HG02642 (cell line): Measurements from ENCODE around the gene HEMK1.
A peak's percentile ranks its signal among the peaks of the same experiment; 100 is the strongest.

Experiments used
- ATAC-seq: cut with Tn5 transposase; IDR thresholded peaks from one replicate; pipeline ENCODE4 v1.9.1; 2021; ENCODE audit warnings: mild to moderate bottlenecking; ENCODE audit not compliant: unreplicated experiment, poor library complexity

The HEMK1 gene

DNA sequence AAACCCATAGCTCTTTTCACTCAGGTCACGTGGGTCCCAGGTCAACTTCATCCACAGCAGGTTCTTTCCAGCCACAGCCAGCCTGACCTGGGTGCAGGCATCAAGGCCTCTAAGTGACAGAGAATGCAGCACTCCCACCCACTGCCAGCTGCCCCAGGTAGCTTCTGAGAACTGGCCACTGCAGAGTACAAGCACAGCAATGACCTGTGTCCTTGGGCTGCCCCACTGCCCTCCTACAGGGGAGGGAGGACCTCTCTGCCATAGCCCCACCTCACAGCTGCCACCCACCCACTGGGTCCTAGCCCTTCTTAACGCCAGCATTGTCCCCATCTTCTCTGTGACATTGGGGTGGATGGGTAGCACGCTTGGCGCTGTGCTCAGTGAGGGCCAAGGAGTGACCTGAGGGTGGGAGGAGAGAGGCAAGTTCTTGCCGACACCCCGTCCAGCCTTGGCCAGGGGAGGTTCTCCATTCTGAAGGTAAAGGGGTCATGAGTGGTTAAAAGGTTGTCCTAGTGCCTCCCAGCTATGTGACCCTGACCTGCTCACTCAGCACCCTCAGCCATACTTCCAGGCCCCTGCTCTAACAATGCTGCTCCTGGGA lies 29.9 kb downstream of the HEMK1 start:
- ATAC-seq = no peak

GRCh38 chr3:50599716-50600118 lies 30.4 kb downstream of the HEMK1 start:
- ATAC-seq = no peak

- ATAC-seq = no peak
Observed at GRCh38 chr3:50600141-50600753, 30.9 kb downstream of the HEMK1 start.

GRCh38 chr3:50600841-50601591 lies 31.7 kb downstream of the HEMK1 start:
- peak; percentile 71 for ATAC-seq

DNA sequence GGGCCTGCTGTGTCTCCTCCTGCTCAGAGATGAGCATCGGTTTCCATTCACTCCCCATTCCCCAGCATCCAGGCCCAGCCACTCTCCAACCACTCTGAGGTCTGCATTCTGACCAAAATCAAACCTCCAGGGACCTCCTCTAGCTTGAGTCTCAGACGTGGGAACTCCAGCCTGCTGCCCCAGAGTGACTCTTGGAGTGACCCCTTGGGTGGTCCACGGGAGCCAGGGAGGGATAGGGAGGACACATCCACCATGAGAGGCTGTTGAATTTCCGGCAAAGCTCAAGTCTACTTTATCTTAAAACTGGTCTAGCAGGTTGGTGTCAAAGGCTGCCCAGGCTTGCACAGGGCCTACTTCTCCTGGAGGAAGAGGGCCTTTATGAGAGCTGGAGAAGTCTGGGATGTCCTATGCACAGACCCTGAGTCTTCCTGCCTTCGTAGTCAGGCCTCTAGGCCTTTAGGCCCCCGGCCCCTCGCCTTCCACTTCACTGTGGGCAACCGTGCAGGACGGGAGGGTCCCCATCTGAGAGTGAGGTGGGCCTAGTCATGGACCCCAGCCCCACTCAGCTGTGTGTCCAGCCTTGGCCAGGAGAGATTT lies 33.4 kb downstream of the HEMK1 start:
- no peak for ATAC-seq

DNA sequence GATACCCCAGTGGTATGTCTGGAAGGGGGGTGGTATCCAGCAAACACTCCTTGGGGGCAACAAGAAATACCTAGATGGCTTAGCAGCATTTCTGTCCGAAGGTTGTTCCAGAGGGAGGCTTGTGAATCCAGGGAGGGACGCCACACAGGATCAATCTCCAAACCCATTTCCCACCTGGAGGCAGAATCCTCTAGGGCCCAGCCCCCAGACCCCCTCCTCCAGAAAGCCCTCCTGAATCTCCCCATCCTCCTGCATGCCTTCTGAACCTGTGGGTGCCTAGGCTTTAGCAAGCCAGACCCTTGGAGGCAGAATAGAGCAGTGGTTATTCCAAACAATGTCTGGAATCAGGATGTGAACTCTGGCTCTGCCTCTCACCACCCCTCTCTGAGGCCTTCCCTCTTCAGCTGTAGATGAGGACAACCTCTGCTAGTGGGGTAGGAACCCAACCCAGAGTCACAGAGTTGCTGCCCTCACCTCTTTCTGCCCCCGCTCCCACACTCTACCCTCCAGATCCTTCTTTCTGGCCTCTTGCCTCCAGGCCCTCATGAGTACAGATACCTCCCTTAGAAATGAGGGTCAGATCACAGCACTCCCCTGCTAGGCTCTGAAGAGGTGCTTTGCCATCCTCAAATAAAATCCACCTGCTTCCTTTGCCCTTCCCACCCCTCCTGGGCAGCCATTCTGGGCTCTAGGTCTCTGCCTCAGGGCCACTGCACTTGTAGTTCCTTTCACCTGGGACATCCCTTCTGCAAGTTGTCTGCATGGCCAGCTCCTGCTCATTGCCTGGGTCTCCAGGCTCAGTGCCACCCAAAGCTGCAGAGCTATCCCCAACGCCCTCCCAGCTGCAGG lies 34.2 kb downstream of the HEMK1 start:
- no peak for ATAC-seq

DNA sequence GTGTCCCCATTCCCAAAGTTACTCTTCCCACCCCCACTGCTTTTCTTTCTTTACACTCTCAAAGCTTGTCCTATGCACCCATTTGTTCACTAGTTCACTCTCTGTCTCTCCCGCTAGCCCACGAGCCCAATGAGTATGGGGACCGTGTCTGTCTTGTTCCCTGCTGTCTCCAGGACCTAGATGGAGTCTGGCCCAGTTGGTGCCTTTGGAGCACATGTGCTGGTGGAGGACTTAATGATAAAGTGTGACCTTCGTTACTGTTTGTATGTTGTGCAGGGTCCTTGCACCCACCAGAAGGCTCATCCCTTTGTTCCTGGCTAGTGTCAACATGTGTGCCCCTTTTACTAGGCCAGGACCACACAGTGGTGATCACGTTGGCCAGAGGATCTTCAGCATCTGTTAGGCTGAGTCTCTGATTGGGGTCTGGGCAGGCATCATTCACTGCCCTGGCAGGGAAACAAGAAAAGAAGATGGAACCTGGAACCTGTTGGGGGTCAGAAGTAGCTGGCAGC lies 34.8 kb downstream of the HEMK1 start:
- no peak for ATAC-seq

DNA sequence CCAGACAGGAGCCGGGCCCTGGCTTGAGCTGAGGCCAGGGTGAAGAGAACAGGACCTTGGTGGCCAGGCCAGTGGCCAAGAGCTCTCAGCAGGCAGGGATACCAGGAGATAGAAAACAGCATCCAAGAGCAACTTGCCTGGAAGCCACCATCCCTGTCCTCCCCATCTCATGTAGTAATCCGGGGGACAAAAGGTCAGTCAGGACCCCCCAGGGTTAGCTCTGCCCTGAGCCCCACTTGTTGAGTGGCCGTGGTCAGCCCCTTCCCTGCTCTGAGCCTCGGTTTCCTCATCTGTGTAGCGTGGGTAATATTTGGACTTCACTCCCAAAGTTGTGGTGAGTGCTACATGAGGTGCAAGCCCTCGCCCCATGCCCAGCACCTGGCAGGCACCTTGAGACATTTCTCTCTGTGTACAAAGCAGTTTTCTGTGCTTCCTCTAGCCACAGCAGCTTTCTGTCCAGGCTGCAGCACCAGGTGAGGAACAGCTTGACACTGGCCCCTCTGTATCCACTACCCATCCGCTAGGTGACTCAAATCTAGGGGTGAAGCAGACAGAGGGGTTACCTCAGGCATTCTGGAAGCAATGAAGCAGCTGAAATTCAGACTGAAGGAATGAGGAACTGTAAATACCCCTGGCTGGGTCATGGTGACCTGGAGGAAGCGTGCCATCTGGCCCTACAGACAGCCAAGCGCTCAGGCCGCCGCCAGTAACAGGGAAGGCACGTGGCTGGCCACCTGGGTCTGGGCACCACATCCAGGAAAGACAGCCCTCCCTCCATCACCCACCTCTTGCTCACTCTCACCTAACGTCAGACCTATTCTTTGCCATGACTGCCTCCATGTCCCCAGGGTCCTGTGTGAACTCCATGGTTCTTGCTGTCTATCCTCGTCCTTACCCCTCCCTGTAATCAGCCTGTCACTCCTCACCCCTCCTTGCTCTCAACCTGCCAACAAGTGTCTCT lies 35.6 kb downstream of the HEMK1 start:
- no peak for ATAC-seq

DNA sequence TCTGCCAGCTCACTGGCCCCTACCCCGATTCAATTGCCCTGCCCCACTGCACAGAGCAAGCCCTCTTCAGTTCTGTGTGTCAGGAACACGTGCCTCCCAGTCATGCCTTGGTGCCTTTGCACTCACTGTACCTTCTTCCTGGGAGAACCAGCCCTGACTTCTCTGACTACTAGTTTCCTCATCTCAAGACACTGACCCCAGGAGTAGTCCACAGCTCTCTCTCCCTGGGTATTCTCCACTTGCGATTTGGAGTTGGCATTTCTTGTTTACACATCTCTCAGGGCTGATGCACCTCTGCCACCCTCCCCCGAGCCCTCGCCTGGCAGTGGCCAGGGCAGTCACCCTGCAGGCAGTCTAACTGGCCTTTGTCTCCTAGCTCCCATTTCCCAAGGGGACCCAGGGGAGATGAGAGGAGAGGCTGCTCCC lies 36.6 kb downstream of the HEMK1 start:
- ATAC-seq = no peak

GRCh38 chr3:50606596-50606995 lies 37.3 kb downstream of the HEMK1 start:
- ATAC-seq = no peak

DNA sequence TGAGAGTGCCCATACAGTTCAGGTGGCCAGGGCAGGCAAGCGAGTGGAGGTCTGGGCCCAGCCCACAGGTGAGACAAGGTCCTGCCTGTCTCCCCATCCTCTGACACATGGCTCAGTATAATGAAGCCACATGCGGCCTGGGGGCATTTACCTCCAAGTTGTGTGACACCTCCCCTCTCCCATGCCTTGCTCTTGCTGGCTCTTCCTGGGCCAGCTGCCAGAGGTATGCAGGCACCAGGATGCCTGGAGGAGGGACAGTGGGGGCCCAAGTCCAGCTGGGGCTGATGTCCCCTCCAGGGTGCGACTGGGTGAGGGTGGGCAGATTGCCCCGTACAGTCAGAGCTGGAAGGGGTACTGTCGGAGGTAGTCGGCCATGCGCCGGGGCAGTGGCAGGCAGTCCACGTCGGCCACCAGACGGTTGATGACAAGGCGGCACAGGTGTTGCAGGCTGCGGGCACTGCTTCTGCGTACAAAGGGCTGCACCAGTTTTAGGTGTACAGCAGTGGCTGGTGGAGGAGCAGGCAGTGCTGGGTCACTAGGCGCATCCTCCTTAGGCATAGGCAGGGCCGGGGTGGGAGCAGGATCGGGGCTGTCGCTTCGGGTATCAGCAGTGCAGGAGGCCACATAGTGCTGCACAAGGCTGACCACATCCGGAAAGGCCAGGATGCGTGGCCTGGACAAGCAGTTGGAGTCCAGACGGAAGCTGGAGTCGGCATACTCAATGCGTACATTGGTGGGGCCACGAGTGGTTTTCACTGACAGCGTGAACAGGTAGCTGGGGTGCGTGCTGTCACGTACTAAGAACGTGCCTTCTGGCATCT lies 38.2 kb downstream of the HEMK1 start:
- no peak for ATAC-seq

DNA sequence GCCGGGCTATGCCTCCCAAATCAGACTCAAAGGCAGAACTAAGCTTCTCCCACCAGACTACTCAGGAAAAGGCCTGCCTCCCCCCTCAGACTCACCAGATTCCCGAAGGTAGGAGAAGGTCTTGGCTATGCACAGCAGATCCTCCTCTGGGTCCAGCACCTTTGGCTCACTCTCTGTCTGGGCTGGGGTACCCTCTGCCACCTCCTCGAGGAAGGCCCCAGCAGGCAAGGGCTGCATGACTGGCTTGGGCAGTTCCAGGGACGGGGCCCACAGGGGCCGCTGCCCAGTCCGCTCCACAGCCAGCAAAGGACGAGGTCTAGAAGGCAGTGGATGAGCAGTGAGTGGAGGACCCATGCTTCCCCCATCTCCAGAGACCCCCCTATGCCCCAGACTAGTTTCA lies 39.0 kb downstream of the HEMK1 start:
- ATAC-seq = no peak

DNA sequence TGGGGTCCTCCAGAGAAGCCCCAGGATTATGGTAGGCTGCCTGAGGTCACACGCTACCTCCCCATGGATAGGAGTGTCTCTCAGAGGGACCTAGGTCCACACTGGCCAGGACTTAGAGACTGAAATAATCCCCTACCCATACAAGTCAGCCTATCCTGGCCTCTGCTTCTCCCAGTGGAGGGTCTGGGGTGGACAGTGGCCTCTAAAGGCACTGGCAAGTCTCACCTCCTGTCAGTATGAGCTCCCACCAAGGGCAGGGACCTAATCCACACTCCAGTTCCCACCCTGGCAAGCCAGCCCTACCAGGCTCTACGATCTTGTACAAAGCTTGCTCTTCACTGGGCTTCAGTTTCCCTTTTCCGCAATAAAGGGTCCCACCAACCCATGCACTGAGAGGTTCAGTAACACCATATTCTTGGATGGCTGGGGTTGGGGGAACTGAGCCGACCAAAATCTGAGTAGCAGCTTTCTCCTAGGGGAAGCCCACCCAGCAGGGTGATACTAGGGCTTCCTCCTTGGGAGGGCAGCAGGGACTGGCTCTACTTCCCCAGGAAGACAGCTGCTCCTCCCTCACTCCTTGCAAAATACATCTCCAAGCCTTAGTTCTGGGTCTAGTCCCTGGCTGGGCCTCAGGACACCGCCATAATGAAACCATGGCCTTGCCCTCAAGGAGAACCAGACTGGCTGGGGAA lies 39.9 kb downstream of the HEMK1 start:
- no peak for ATAC-seq

DNA sequence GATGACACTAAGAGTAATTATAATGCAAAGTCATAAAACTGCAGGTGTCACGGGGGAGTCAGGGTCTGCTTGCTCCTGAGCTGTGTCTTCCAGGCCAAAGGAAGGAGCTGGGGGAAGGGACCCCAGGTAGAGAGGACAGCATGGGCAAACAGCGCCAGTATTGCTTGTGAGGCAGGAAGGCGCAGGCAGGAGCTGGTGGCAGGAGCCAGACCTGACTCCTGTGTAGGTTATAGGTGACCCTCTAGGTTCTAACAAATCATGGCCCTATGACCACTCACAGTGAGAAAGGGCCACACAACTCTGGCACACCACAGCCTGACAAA lies 40.4 kb downstream of the HEMK1 start:
- no peak for ATAC-seq

GRCh38 chr3:50610181-50610971 lies 41.1 kb downstream of the HEMK1 start:
- ATAC-seq = no peak

DNA sequence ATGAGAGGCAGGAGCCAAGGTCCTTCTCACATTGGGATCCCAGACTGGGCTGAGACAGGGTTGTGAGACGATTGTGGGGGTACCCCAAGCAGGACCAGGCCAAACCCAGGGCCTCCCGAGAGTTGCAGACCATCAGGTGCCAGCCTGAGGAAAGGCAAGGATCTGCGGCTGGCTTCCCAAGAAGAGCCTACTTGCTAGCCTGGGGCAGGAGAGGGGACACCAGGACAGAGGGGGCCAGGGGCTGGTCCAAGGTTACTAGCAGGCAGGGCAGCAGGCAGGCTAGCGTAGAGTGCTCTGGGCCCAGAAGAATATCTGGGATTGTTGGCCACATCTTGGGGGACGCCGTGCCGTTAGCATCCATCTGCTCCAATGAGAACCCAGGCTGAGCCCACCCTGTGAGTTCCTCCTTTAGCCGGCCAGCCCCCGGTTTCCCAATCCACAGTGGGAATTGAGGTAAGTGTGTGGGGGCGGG lies 41.7 kb downstream of the HEMK1 start:
- ATAC-seq = no peak
